VCaP (cell line): ENCODE results near the gene RASL11A.
A peak's percentile ranks its signal among the peaks of the same experiment; 100 is the strongest.

Experiments
- H3K27ac ChIP-seq: fragments of 450-650 bp; 2 replicates; pipeline ENCODE4 v1.5.1; 2017
- CTCF ChIP-seq: fragments of 450-650 bp; conservative IDR thresholded peaks from 2 replicates; pipeline ENCODE4 v1.5.1; 2017; ENCODE audit warnings: mild to moderate bottlenecking, moderate library complexity

The RASL11A gene

DNA sequence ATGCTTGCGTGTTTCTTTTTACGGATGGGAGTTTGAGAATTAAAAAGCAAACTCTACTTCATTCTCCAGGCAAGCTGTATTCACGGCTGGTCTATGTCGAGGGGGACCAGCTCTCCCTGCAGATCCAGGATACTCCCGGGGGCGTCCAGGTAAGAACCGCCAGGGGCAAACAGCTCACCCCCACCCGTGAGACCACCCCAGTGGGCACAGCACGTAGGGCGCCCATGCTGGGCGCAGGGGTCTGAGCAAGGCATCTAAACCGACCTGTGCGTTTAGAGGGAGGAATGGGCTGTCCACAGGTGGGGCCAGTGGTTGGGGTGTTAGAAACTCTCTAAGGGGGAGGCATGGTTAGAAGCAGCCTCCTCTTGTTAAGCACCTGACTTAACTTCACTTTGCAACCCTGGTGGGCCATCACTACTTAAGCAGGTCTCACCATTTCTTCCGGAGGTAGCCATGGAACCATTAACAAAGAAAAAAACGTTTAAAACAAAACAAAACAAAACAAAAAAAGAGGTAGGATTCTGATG lies 1.0 kb downstream of the RASL11A start:
- TF ChIP-seq CTCF = no peak
- H3K27ac ChIP-seq = peak overlapping the region; percentile 64

GRCh38 chr13:27273658-27274425 lies 3.2 kb downstream of the RASL11A start:
- TF ChIP-seq CTCF = no peak
- H3K27ac ChIP-seq = no peak overlapping the region

DNA sequence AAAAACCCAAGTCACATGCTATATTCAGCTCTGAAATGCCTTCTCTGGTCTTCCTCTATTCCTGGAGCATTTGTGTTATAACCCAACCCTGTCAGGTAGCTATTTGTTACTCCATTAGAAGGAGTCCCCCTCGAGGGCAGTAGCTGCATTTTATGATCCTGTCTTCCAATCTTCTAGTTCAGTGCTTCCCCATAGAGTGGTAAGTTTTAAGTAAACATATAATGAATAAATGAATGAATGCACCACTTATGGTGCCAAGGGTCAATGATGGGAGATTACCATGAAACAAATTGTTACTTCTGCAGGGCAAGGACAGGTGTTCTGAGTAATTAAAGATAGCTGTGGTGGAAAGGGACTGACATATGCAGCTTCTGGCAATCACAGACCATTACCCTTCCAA lies 4.0 kb downstream of the RASL11A start:
- TF ChIP-seq CTCF = no peak
- no peak overlapping the region for H3K27ac ChIP-seq

GRCh38 chr13:27276188-27276587 lies 5.6 kb downstream of the RASL11A start:
- no peak for TF ChIP-seq CTCF
- no peak overlapping the region for H3K27ac ChIP-seq

- no peak for TF ChIP-seq CTCF
- H3K27ac ChIP-seq = no peak overlapping the region
Observed at GRCh38 chr13:27279506-27279905, 8.9 kb downstream of the RASL11A start.

DNA sequence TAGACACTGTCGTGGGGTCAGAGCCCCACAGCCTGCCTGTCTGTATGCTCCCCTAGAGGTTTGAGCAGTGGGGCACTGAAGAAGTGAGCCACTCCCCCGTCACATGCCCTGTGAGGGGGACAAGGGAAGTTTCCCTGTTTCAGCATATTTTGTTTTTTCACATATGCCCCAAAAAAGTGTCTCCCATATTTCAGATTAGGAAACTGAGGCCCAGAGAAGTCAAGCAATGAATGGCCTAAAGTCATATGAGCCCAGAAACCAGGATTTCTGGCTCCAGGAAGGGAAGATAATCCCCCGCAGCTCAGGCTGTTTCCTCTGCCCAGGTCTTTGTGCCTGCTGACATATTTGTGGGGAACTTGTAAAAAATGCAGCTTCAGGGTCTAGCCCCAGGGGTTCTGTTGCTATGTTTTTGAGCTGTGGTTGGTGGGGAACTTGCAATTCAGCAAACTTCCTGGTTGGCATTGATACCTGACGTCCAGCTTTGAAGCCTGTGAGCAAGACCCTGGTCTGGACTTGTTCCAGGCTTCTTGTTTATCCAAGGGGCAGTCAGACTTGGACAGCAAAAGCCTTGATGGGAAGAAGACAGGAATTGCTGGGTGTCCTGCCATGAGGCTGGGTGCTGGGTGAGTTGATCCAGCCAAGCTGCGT lies 9.5 kb downstream of the RASL11A start:
- TF ChIP-seq CTCF = no peak
- H3K27ac ChIP-seq = no peak overlapping the region

- H3K27ac ChIP-seq = no peak overlapping the region
Observed at GRCh38 chr13:27280841-27281240, 10.2 kb downstream of the RASL11A start.

More at GRCh38 chr13:27280841-27281240, 10.2 kb downstream of the RASL11A start:
- no peak for TF ChIP-seq CTCF
